HepG2 (cell line): ENCODE results near the gene DLG4. TPM values are rescaled to one million over a fixed set of nuclear protein-coding genes. Genes with fewer than 3 reads are reported as not detected.

Experiments used
- BCL6 ChIP-seq: IDR thresholded peaks from 2 replicates; pipeline ENCODE4 v1.6.1; 2016; ENCODE audit warnings: missing genetic modification reagents, missing compliant biosample characterization
- BHLHE40 ChIP-seq: IDR thresholded peaks from 2 replicates; pipeline ENCODE4 v1.6.1; 2011; ENCODE audit warnings: low read length, improper control_type of control experiment
- CREB1 ChIP-seq, 2 experiments: fragments of 450-650 bp in 1 of 2; IDR thresholded peaks; 2 replicates each; pipeline ENCODE4 v1.6.1; 2016 to 2017; ENCODE audit warnings: control low read depth in 1 of 2, mild to moderate bottlenecking in 1 of 2, missing compliant biosample characterization in 1 of 2, missing genetic modification characterization in 1 of 2
- DNMT3B ChIP-seq: conservative IDR thresholded peaks from 2 replicates; pipeline ENCODE4 v1.6.1; 2016; ENCODE audit warnings: missing biosample characterization, control low read depth
- GZF1 ChIP-seq: sonication (generic); formaldehyde crosslinking; IDR thresholded peaks from 2 replicates; pipeline ENCODE4 v1.5.1; 2020; ENCODE audit warnings: mild to moderate bottlenecking, missing genetic modification reagents
- HDAC1 ChIP-seq: sonication (generic); formaldehyde crosslinking; IDR thresholded peaks from 2 replicates; pipeline ENCODE4 v1.5.1; 2020; ENCODE audit warnings: mild to moderate bottlenecking, missing genetic modification reagents
- HIVEP1 ChIP-seq: sonication (generic); formaldehyde crosslinking; IDR thresholded peaks from 2 replicates; pipeline ENCODE4 v1.4.0; 2020; ENCODE audit warnings: mild to moderate bottlenecking, missing genetic modification reagents
- HMG20A ChIP-seq: IDR thresholded peaks from 2 replicates; pipeline ENCODE4 v1.6.1; 2016; ENCODE audit warnings: borderline replicate concordance
- HNF1B ChIP-seq: sonication (generic); formaldehyde crosslinking; IDR thresholded peaks from 2 replicates; pipeline ENCODE4 v1.5.1; 2020; ENCODE audit warnings: mild to moderate bottlenecking, moderate library complexity, missing genetic modification reagents
- HNF4A ChIP-seq: sonication (generic); formaldehyde crosslinking; IDR thresholded peaks from 2 replicates; pipeline ENCODE4 v1.4.0; 2020; ENCODE audit warnings: missing genetic modification reagents
- KDM5B ChIP-seq: sonication (generic); formaldehyde crosslinking; IDR thresholded peaks from 2 replicates; pipeline ENCODE4 v1.4.0; 2020; ENCODE audit warnings: missing genetic modification reagents, mild to moderate bottlenecking, borderline replicate concordance
- KLF6 ChIP-seq: IDR thresholded peaks from 2 replicates; pipeline ENCODE4 v1.8.0; 2016; ENCODE audit warnings: missing biosample characterization, missing genetic modification reagents
- NR2C2 ChIP-seq: sonication (generic); formaldehyde crosslinking; IDR thresholded peaks from 2 replicates; pipeline ENCODE4 v1.4.0; 2020; ENCODE audit warnings: missing genetic modification reagents, mild to moderate bottlenecking, moderate library complexity, borderline replicate concordance
- POLR2A ChIP-seq, 2 experiments: IDR thresholded peaks; 2 replicates each; pipeline ENCODE4 v1.6.1; 2011; ENCODE audit warnings: low read depth in 2 of 2, low read length in 2 of 2, mild to moderate bottlenecking in 1 of 2, moderate library complexity in 1 of 2; ENCODE audit not compliant: insufficient read depth in 1 of 2
- RBM22 ChIP-seq: fragments of 200-400 bp; formaldehyde crosslinking; optimal IDR thresholded peaks from 2 replicates; pipeline ENCODE3; 2017; ENCODE audit warnings: mild to moderate bottlenecking, low read length, moderate library complexity
- SP5 ChIP-seq: IDR thresholded peaks from 2 replicates; pipeline ENCODE4 v1.6.1; 2016; ENCODE audit warnings: low read depth, borderline replicate concordance
- ZNF281 ChIP-seq: sonication (generic); formaldehyde crosslinking; IDR thresholded peaks from 2 replicates; pipeline ENCODE4 v1.4.0; 2020; ENCODE audit warnings: missing genetic modification reagents, borderline replicate concordance
- ZNF292 ChIP-seq: sonication (generic); formaldehyde crosslinking; IDR thresholded peaks from 2 replicates; pipeline ENCODE4 v1.8.1; 2022; ENCODE audit warnings: mild to moderate bottlenecking, low read depth, missing genetic modification reagents, borderline replicate concordance
- ZNF33B ChIP-seq: sonication (generic); formaldehyde crosslinking; IDR thresholded peaks from 2 replicates; pipeline ENCODE4 v1.5.1; 2020; ENCODE audit warnings: mild to moderate bottlenecking, missing genetic modification reagents
- ZNF34 ChIP-seq: sonication (generic); formaldehyde crosslinking; IDR thresholded peaks from 2 replicates; pipeline ENCODE4 v1.4.0; 2020; ENCODE audit warnings: mild to moderate bottlenecking, missing genetic modification reagents, borderline replicate concordance
- ZNF350 ChIP-seq: sonication (generic); formaldehyde crosslinking; IDR thresholded peaks from 2 replicates; pipeline ENCODE4 v1.4.0; 2020; ENCODE audit warnings: mild to moderate bottlenecking, low read depth, missing genetic modification reagents, borderline replicate concordance
- ZNF44 ChIP-seq: sonication (generic); formaldehyde crosslinking; IDR thresholded peaks from 2 replicates; pipeline ENCODE4 v1.5.1; 2020; ENCODE audit warnings: mild to moderate bottlenecking, missing genetic modification reagents
- ZNF510 ChIP-seq: sonication (generic); formaldehyde crosslinking; IDR thresholded peaks from 2 replicates; pipeline ENCODE4 v1.4.0; 2020; ENCODE audit warnings: low read depth, mild to moderate bottlenecking, missing genetic modification reagents
- polyA plus RNA-seq, 8 experiments: library from polyadenylated mRNA; depleted of rRNA in 3 of 8; stranded (reverse) in 7 of 8; unstranded in 1 of 8; fragments of >200 nt; fragmentation: Illumina TruSeq in 4 of 8; extraction: Trizol in 4 of 8; gene quantifications; 2 replicates each; pipeline versions ENCODE4 v1.2.1 to v1.2.3, GENCODE V29; 2011 to 2016; ENCODE audit warnings: low read depth in 4 of 8, missing spikeins in 1 of 8, mixed read lengths in 1 of 8; ENCODE audit not compliant: insufficient read depth in 1 of 8
- total RNA-seq, 5 experiments: library from RNA; depleted of rRNA; stranded (reverse); fragments of >200 nt; fragmentation: Illumina TruSeq; extraction: Trizol; gene quantifications; 2 replicates each; pipeline ENCODE4 v1.2.3, GENCODE V29; 2016; ENCODE audit warnings: low read depth in 1 of 5

The DLG4 gene
- total and polyA plus RNA-seq, 2 of the 13 experiments (the other 11 are each of a cell fraction or from before 2014, with no cell fraction given) = 0.71 to 4.3 TPM

- TF ChIP-seq ZNF510 (CRISPR knock-in tag) (no peak), ZNF281 (CRISPR knock-in tag) (peak; percentile 28; the same call in 1 of the 2 replicates), HMG20A (peak; percentile 42; the same call in 1 of the 2 replicates), CREB1 (IDR thresholded peaks at IDR 0.05) (no peak), CREB1 (CRISPR knock-in tag; IDR thresholded peaks at IDR 0.05) (peak; percentile 81), GZF1 (CRISPR knock-in tag) (peak; percentile 81; the same call in 1 of the 2 replicates), ZNF34 (CRISPR knock-in tag) (peak; percentile 35; the same call in 1 of the 2 replicates), HNF1B (CRISPR knock-in tag) (peak; percentile 97), HDAC1 (CRISPR knock-in tag) (peak; percentile 59; the same call in 1 of the 2 replicates), ZNF33B (CRISPR knock-in tag) (peak; percentile 93), KLF6 (CRISPR knock-in tag) (peak; percentile 84), BHLHE40 (0 out of 2 replicates have a peak, but pooled peaks have one; percentile 21), KDM5B (CRISPR knock-in tag) (peak; percentile 84; the same call in 1 of the 2 replicates), ZNF350 (CRISPR knock-in tag) (peak; percentile 17; the same call in 1 of the 2 replicates), ZNF44 (CRISPR knock-in tag) (peak; percentile 87; the same call in 1 of the 2 replicates), HIVEP1 (CRISPR knock-in tag) (peak; percentile 79), BCL6 (CRISPR knock-in tag) (peak; percentile 46; the same call in 1 of the 2 replicates), RBM22 (peak; percentile 33), SP5 (CRISPR knock-in tag) (peak; percentile 93), DNMT3B (CRISPR knock-in tag) (0 out of 2 replicates have a peak, but pooled peaks have one; percentile 23), POLR2A (IDR thresholded peaks at IDR 0.05; ENCODE audit: insufficient read depth in 1 of 2, low read depth in 2 of 2, low read length in 2 of 2) (peak; percentile 41 to 60; a peak in 3 of 4 replicates), ZNF292 (CRISPR knock-in tag) (0 out of 2 replicates have a peak, but pooled peaks have one; percentile 19), NR2C2 (CRISPR knock-in tag) (peak; percentile 63; the same call in 1 of the 2 replicates), HNF4A (peak; percentile 76)
Measured at GRCh38 chr17:7258731-7259554, 39.3 kb upstream of the DLG4 start (continued).
